ENCODE results near the gene RHOBTB1.

RHOBTB1 gene

DNA sequence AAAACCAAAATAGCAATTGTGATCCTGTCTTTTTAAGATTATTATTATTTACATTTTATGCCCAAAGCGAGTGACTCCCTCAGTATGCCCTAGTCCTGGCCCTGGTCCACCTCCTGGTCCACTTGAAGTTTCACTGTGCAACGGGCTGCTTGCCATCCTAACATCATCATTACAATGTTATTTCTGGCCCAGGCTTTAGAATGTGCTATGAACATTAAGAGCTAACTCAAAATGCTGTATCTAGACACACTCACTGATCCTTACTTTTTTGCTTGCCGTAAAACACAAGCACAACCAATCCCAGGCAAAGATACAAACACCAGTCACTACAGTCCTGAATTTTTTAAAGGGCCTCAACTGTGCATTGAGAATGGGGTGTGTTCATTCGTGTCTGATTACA, 38.4 kb downstream of the RHOBTB1 start:
- no peak for DNase-seq (ENCODE audit: extremely low read depth, low read depth)
- no peak overlapping the region for H3K4me3 ChIP-seq (replicated peaks; ENCODE audit: low read depth, low read length)
- TF ChIP-seq, protein P1, sequence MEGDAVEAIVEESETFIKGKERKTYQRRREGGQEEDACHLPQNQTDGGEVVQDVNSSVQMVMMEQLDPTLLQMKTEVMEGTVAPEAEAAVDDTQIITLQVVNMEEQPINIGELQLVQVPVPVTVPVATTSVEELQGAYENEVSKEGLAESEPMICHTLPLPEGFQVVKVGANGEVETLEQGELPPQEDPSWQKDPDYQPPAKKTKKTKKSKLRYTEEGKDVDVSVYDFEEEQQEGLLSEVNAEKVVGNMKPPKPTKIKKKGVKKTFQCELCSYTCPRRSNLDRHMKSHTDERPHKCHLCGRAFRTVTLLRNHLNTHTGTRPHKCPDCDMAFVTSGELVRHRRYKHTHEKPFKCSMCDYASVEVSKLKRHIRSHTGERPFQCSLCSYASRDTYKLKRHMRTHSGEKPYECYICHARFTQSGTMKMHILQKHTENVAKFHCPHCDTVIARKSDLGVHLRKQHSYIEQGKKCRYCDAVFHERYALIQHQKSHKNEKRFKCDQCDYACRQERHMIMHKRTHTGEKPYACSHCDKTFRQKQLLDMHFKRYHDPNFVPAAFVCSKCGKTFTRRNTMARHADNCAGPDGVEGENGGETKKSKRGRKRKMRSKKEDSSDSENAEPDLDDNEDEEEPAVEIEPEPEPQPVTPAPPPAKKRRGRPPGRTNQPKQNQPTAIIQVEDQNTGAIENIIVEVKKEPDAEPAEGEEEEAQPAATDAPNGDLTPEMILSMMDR (IDR thresholded peaks at IDR 0.05; ENCODE audit: low read depth, low read length, missing control alignments) = no peak

DNA sequence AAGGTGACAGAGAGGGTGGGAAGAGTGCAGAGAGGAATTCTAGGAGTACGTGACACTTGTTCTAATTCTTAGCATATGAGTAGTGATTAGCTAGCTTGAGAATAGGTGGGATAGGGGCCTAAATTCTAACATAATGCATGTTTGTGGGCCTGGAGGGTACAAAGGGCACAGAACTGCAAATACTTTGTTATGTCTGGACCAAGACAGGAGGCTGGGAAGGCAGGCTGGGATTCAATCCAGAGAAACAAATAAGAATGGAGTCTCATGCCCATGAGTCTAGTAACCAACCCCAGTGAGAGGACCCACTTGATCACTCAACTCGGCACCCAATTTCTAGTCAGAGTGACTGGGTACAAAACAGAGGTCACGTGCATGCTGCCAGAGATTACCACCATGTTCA, 40.9 kb downstream of the RHOBTB1 start:
- DNase-seq (ENCODE audit: extremely low read depth, low read depth) = no peak
- TF ChIP-seq, protein P1 (IDR thresholded peaks at IDR 0.05; ENCODE audit: low read depth, low read length, missing control alignments) = no peak
- H3K4me3 ChIP-seq (replicated peaks; ENCODE audit: low read depth, low read length) = no peak overlapping the region

DNA sequence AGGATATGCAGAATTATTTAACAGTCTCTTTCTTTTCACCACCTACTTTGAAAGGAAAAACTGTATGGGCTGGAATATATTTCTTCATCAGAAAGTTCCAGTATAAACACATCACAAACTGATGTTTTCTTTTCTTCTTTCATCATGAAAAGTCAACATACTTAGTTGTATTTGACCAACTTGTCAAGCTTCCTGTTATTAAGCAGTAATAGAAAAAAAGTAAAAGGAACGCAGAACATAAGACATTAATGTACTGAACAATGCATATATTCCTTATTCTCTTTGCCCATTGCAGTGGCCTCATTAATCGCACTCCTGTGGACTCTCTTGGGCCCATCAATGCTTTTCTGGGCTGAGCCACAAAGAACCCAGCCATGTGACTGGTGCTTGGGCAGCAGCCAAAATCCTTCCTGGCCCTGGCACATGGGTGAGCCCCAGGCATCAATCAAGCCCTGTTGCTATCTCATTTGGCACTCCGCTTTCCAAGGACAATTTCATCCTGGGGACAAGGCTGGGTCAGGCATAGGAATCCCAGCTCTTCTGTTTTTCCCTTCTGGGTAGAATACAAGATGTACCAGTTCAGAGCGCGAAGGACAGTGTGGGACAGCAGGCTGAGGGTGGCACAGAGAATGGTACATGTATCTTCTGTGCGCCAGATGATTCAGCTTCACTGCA, 42.3 kb downstream of the RHOBTB1 start:
- H3K4me3 ChIP-seq (replicated peaks; ENCODE audit: low read depth, low read length) = no peak overlapping the region
- TF ChIP-seq, protein P1 (IDR thresholded peaks at IDR 0.05; ENCODE audit: low read depth, low read length, missing control alignments) = no peak
- DNase-seq (ENCODE audit: extremely low read depth, low read depth) = no peak

DNA sequence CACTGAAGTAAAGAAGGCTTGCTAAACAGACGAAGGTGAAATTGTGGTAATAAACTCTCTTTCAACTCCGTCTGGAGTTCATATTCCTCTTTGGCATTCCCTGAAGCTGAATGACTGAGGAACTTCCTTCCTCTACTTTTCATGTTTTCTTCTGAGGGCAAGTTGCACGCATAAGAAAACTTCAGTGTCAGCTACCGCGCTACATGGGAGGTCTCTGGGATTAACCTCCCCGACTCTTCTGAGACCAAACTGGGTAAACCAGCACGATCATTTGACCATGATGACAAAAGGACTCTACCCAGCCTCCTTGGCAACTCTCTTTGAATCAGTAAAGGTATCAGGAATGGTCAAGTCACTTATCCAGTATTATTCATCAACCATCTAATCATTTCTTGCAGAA, 44.7 kb downstream of the RHOBTB1 start:
- DNase-seq (ENCODE audit: extremely low read depth, low read depth) = no peak

DNA sequence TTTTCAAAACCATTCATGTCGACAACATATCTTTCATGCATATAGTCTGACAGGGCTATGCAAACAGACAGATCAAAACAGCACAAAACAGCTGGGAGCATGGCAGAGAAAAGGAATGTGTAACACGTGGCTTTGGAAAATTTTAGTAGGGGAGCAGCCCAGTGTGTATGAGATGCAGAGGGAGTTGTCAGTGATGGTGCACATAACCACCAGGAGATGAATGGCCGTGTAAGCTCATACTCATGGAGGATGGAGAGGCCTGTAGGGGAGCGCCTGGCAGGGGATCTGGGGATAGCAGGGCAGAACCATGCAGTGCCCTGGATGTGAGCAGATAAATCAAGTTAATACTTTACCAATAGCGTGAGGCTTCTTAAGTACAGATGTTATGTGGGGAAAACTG, 45.7 kb downstream of the RHOBTB1 start:
- DNase-seq (ENCODE audit: extremely low read depth, low read depth) = no peak
- TF ChIP-seq, protein P1 (IDR thresholded peaks at IDR 0.05; ENCODE audit: low read depth, low read length, missing control alignments) = no peak
- H3K4me3 ChIP-seq (replicated peaks; ENCODE audit: low read depth, low read length) = no peak overlapping the region

More for the DNA sequence above, 44.7 kb downstream of the RHOBTB1 start:
- no peak overlapping the region for H3K4me3 ChIP-seq (replicated peaks; ENCODE audit: low read depth, low read length)
- TF ChIP-seq, protein P1 (IDR thresholded peaks at IDR 0.05; ENCODE audit: low read depth, low read length, missing control alignments) = no peak

DNA sequence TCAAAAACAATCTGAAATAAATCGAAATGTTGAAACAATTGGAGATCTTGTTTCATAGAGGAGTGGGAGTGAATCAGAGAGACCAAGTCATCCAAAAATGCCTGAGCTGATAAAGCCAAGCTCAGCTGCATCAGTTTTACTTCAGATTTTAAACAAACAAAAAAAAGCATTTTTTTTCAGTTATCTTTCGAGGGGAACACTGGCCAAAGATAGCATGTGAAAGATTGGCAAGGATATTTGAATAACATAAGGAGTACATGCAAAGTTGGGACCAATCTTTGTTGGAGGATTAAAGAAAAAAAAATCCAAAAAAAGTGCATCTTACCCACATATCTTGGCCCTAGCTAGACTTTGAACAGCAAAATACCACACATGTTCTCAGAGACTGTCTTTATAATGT, 47.2 kb downstream of the RHOBTB1 start:
- no peak overlapping the region for H3K4me3 ChIP-seq (replicated peaks; ENCODE audit: low read depth, low read length)
- no peak for DNase-seq (ENCODE audit: extremely low read depth, low read depth)

More for the DNA sequence above, 47.2 kb downstream of the RHOBTB1 start:
- TF ChIP-seq, protein P1 (IDR thresholded peaks at IDR 0.05; ENCODE audit: low read depth, low read length, missing control alignments) = no peak

Measured in HFF-Myc (cell line).